WERI-Rb-1 (cell line): Measurements from ENCODE around the gene SCAF4.

Experiments used
- DNase-seq: peaks from one replicate; pipeline ENCODE4 v3.0.0-alpha.2; 2020
- H3K27ac ChIP-seq: fragments of 250-450 bp; sonication (Bioruptor Pico); 2 replicates; pipeline ENCODE4 v1.5.1; 2020; ENCODE audit warnings: mild to moderate bottlenecking, moderate library complexity
- H3K27me3 ChIP-seq: fragments of 250-450 bp; sonication (Bioruptor Pico); 2 replicates; pipeline ENCODE4 v1.5.1; 2021; ENCODE audit warnings: mild to moderate bottlenecking, low read depth, moderate library complexity; ENCODE audit not compliant: insufficient read depth, severe bottlenecking
- H3K36me3 ChIP-seq: fragments of 250-450 bp; sonication (Bioruptor Pico); 2 replicates; pipeline ENCODE4 v1.5.1; 2020; ENCODE audit warnings: mild to moderate bottlenecking, moderate library complexity
- H3K4me3 ChIP-seq: 2 replicates; pipeline ENCODE4 v1.5.1; 2011; ENCODE audit warnings: low read depth, mild to moderate bottlenecking, control low read depth, low read length
- H3K9me3 ChIP-seq: fragments of 250-450 bp; sonication (Bioruptor Pico); 2 replicates; pipeline ENCODE4 v1.5.1; 2021; ENCODE audit warnings: mild to moderate bottlenecking, moderate library complexity; ENCODE audit not compliant: severe bottlenecking
- CTCF ChIP-seq: IDR thresholded peaks from 2 replicates; pipeline ENCODE4 v1.5.1; 2011; ENCODE audit warnings: low read depth, mild to moderate bottlenecking, control low read depth, inconsistent platforms, low read length

The SCAF4 gene

GRCh38 chr21:31624961-31625491 is 106.9 kb downstream of the SCAF4 start:
- no peak for TF ChIP-seq CTCF
- H3K4me3 ChIP-seq, result no peak overlapping the region
- H3K27ac ChIP-seq, result no peak overlapping the region
- no peaks in the 10 kb centered on the region; the same call in 1 of the 2 replicates for H3K36me3 ChIP-seq
- peaks cover 2% of the 10 kb centered on the region for H3K9me3 ChIP-seq
- no peaks in the 10 kb centered on the region for H3K27me3 ChIP-seq
- DNase-seq, result no peak

- TF ChIP-seq CTCF, result no peak
- DNase-seq, result no peak
- no peaks in the 10 kb centered on the region for H3K27me3 ChIP-seq
- H3K27ac ChIP-seq, result no peak overlapping the region
- no peak overlapping the region for H3K4me3 ChIP-seq
- H3K36me3 ChIP-seq, result no peaks in the 10 kb centered on the region; the same call in 1 of the 2 replicates
- H3K9me3 ChIP-seq, result peaks cover 2% of the 10 kb centered on the region
These were observed 107.7 kb downstream of the SCAF4 start for GRCh38 chr21:31624181-31624580.

GRCh38 chr21:31623664-31624063 is 108.3 kb downstream of the SCAF4 start:
- H3K36me3 ChIP-seq, result no peaks in the 10 kb centered on the region; the same call in 1 of the 2 replicates

GRCh38 chr21:31622397-31622796 is 109.5 kb downstream of the SCAF4 start:
- H3K27me3 ChIP-seq, result no peaks in the 10 kb centered on the region
- DNase-seq, result no peak
- H3K9me3 ChIP-seq, result no peaks in the 10 kb centered on the region
- no peak for TF ChIP-seq CTCF
- no peaks in the 10 kb centered on the region for H3K36me3 ChIP-seq
- H3K27ac ChIP-seq, result no peak overlapping the region
- no peak overlapping the region for H3K4me3 ChIP-seq

More at GRCh38 chr21:31623664-31624063, 108.3 kb downstream of the SCAF4 start:
- H3K9me3 ChIP-seq, result peaks cover 2% of the 10 kb centered on the region
- DNase-seq, result no peak
- no peak overlapping the region for H3K27ac ChIP-seq
- no peak overlapping the region for H3K4me3 ChIP-seq
- TF ChIP-seq CTCF, result no peak; the same call in 1 of the 2 replicates
- H3K27me3 ChIP-seq, result no peaks in the 10 kb centered on the region
